K562 (cell line): ENCODE results near the gene EEFSEC. TPM values are rescaled to one million over a fixed set of nuclear protein-coding genes. Genes with fewer than 3 reads are reported as not detected.
A peak's percentile ranks its signal among the peaks of the same experiment; 100 is the strongest.

Experiments used
- CREM ChIP-seq: IDR thresholded peaks from 2 replicates; pipeline ENCODE4 v1.6.1; 2014; ENCODE audit warnings: antibody characterized with exemption, low read depth
- ESRRB ChIP-seq: fragments of 250-450 bp; sonication (Bioruptor Pico); IDR thresholded peaks from 2 replicates; pipeline ENCODE4 v1.5.0; 2020; ENCODE audit warnings: mild to moderate bottlenecking, moderate library complexity, borderline replicate concordance
- ID3 ChIP-seq, 2 experiments: fragments of 250-450 bp in 1 of 2; fragments of 450-650 bp in 1 of 2; sonication (Bioruptor Pico) in 1 of 2; IDR thresholded peaks; 2 replicates each; pipeline versions ENCODE4 v1.6.1 to v1.8.0; 2016 to 2021; ENCODE audit warnings: mild to moderate bottlenecking in 2 of 2, moderate library complexity in 2 of 2, missing compliant biosample characterization in 1 of 2, missing genetic modification characterization in 1 of 2
- IRF1 ChIP-seq: sonication (generic); formaldehyde crosslinking; IDR thresholded peaks from 2 replicates; pipeline ENCODE4 v1.8.0; 2022; ENCODE audit warnings: missing genetic modification reagents, mild to moderate bottlenecking, borderline replicate concordance
- KDM1A ChIP-seq, 2 experiments: fragments of 450-650 bp; IDR thresholded peaks; 2 replicates each; pipeline ENCODE4 v1.6.1; 2016; ENCODE audit warnings: mild to moderate bottlenecking in 2 of 2
- NEUROD1 ChIP-seq: fragments of 150-350 bp; IDR thresholded peaks from 2 replicates; pipeline ENCODE4 v1.6.1; 2014; ENCODE audit warnings: borderline replicate concordance, low read length, low read depth; ENCODE audit not compliant: partially characterized antibody
- NKRF ChIP-seq: fragments of 450-650 bp; IDR thresholded peaks from 2 replicates; pipeline ENCODE4 v1.6.1; 2016; ENCODE audit warnings: borderline replicate concordance
- NR3C1 ChIP-seq: sonication (generic); formaldehyde crosslinking; IDR thresholded peaks from 2 replicates; pipeline ENCODE4 v1.8.1; 2022; ENCODE audit warnings: missing genetic modification reagents
- PBX2 ChIP-seq, 2 experiments: IDR thresholded peaks in 1 of 2; conservative IDR thresholded peaks in 1 of 2; 2 replicates each; pipeline ENCODE4 v1.6.1; 2016; ENCODE audit warnings: low read depth in 2 of 2, mild to moderate bottlenecking in 1 of 2, missing compliant biosample characterization in 1 of 2, missing genetic modification characterization in 1 of 2, moderate library complexity in 1 of 2
- RBM25 ChIP-seq: fragments of 200-400 bp; formaldehyde crosslinking; IDR thresholded peaks from 2 replicates; pipeline ENCODE4 v1.6.1; 2018; ENCODE audit warnings: low read length, low read depth, moderate library complexity; ENCODE audit not compliant: severe bottlenecking
- SAFB ChIP-seq: fragments of 200-400 bp; formaldehyde crosslinking; IDR thresholded peaks from 2 replicates; pipeline ENCODE4 v1.6.1; 2017; ENCODE audit warnings: low read depth, low read length, borderline replicate concordance
- THRA ChIP-seq: fragments of 450-650 bp; IDR thresholded peaks from 2 replicates; pipeline ENCODE4 v1.6.1; 2017; ENCODE audit warnings: mild to moderate bottlenecking, moderate library complexity
- YBX1 ChIP-seq: fragments of 450-650 bp; IDR thresholded peaks from 2 replicates; pipeline ENCODE4 v1.7.1; 2016; ENCODE audit warnings: mild to moderate bottlenecking
- ZNF140 ChIP-seq: fragments of 250-450 bp; sonication (Bioruptor Pico); IDR thresholded peaks from 2 replicates; pipeline ENCODE4 v1.8.0; 2021; ENCODE audit warnings: moderate library complexity, mild to moderate bottlenecking, inconsistent platforms
- ZNF143 ChIP-seq: sonication (generic); formaldehyde crosslinking; IDR thresholded peaks from 2 replicates; pipeline ENCODE4 v1.9.0; 2022; ENCODE audit warnings: mild to moderate bottlenecking, missing genetic modification reagents
- ZNF639 ChIP-seq, 2 experiments: fragments of 200-800 bp in 1 of 2; sonication (Bioruptor generic) in 1 of 2; sonication (generic) in 1 of 2; formaldehyde crosslinking in 1 of 2; IDR thresholded peaks in 1 of 2; conservative IDR thresholded peaks in 1 of 2; 2 replicates each; pipeline versions ENCODE4 v1.5.0 to v1.6.1; 2016 to 2020; ENCODE audit warnings: missing compliant biosample characterization in 1 of 2, missing genetic modification characterization in 1 of 2, missing genetic modification reagents in 1 of 2
- polyA plus RNA-seq, 8 experiments: library from polyadenylated mRNA; depleted of rRNA in 4 of 8; stranded (reverse) in 5 of 8; unstranded in 3 of 8; fragments of >200 nt; fragmentation: Nextera tagmentation in 2 of 8; fragmentation: Illumina TruSeq in 1 of 8; extraction: Ambion mirVana in 2 of 8; extraction: Trizol in 1 of 8; gene quantifications; 2 replicates each; pipeline versions ENCODE4 v1.2.1 to v1.2.3, GENCODE V29; 2011 to 2014; ENCODE audit warnings: inconsistent platforms in 1 of 8, missing spikeins in 1 of 8
- total RNA-seq, 7 experiments: library from RNA; depleted of rRNA in 6 of 7; stranded (reverse); fragments of >200 nt in 6 of 7; fragmentation: Illumina TruSeq in 2 of 7; extraction: Trizol in 2 of 7; gene quantifications; 2 replicates each; pipeline versions ENCODE4 v1.2.1 to v1.2.3, GENCODE V29; 2011 to 2021; ENCODE audit warnings: low replicate concordance in 1 of 7

The EEFSEC gene
- total and polyA plus RNA-seq, 9 of the 15 experiments (the other 6 are each of a cell fraction or from before 2014, with no cell fraction given), result 0.35 to 11.8 (median 7.7) TPM

- no peak for TF ChIP-seq PBX2 (CRISPR knock-in tag; IDR thresholded peaks at IDR 0.05; ENCODE audit: low read depth)
- TF ChIP-seq PBX2 (tag; conservative IDR thresholded peaks at IDR 0.05; ENCODE audit: low read depth), result no peak
- no peak for TF ChIP-seq ZNF140
- no peak for TF ChIP-seq SAFB
- TF ChIP-seq KDM1A (IDR thresholded peaks at IDR 0.05), result peak; percentile 54 to 64
- TF ChIP-seq CREM, result peak; percentile 85
- peak in 1 of 2 experiments; percentile 94; a peak in 2 of 4 replicates for TF ChIP-seq ZNF639 (CRISPR knock-in tag; conservative IDR thresholded peaks at IDR 0.05 in 1 of 2, IDR thresholded peaks at IDR 0.05 in 1 of 2)
- TF ChIP-seq NR3C1 (CRISPR knock-in tag), result no peak
- TF ChIP-seq ZNF143 (CRISPR knock-in tag), result no peak
- TF ChIP-seq THRA, result no peak
- TF ChIP-seq NEUROD1, result peak; percentile 95
- TF ChIP-seq RBM25, result no peak
- 0 out of 2 replicates have a peak, but pooled peaks have one; percentile 24 for TF ChIP-seq ESRRB (CRISPR knock-in tag)
- no peak for TF ChIP-seq YBX1
- TF ChIP-seq NKRF, result no peak
- TF ChIP-seq IRF1, result no peak
- TF ChIP-seq ID3 (CRISPR knock-in tag; IDR thresholded peaks at IDR 0.05), result no peak
- peak; percentile 11; the same call in 1 of the 2 replicates for TF ChIP-seq ID3 (tag; IDR thresholded peaks at IDR 0.05)
These were observed 262.7 kb downstream of the EEFSEC start (continued) for GRCh38 chr3:128415773-128416577.
